22Rv1 (cell line): ENCODE data around the gene UBL7.

Experiments used
- CTCF ChIP-seq: fragments of 450-650 bp; IDR thresholded peaks from 2 replicates; pipeline ENCODE4 v1.5.1; 2017; ENCODE audit warnings: mild to moderate bottlenecking
- ZFX ChIP-seq: fragments of 450-650 bp; IDR thresholded peaks from 2 replicates; pipeline ENCODE4 v1.6.1; 2017; ENCODE audit warnings: antibody characterized with exemption, borderline replicate concordance

- TF ChIP-seq CTCF: no peak
- TF ChIP-seq ZFX: no peak
Observed at GRCh38 chr15:74442063-74442462, 18.9 kb downstream of the UBL7 start.
